HUES64 (cell line): Measurements from ENCODE around the gene PAPSS1. TPM values are rescaled to one million over a fixed set of nuclear protein-coding genes. Genes with fewer than 3 reads are reported as not detected.

Source experiments
- H3K27ac ChIP-seq: 2 replicates; pipeline ENCODE4 v1.7.0; 2013; ENCODE audit warnings: low read depth, low read length, inconsistent platforms
- H3K27me3 ChIP-seq: 2 replicates; pipeline ENCODE4 v1.6.1; 2013; ENCODE audit warnings: mild to moderate bottlenecking, low read length; ENCODE audit not compliant: insufficient read depth
- H3K36me3 ChIP-seq: 2 replicates; pipeline ENCODE4 v1.6.1; 2013; ENCODE audit warnings: mild to moderate bottlenecking, low read length; ENCODE audit not compliant: insufficient read depth
- H3K4me1 ChIP-seq: 2 replicates; pipeline ENCODE4 v1.6.1; 2013; ENCODE audit warnings: mild to moderate bottlenecking, low read length, moderate library complexity; ENCODE audit not compliant: insufficient read depth
- H3K4me3 ChIP-seq: 2 replicates; pipeline ENCODE4 v1.5.1; 2013; ENCODE audit warnings: mild to moderate bottlenecking, low read length, moderate library complexity
- H3K9ac ChIP-seq: 2 replicates; pipeline ENCODE4 v1.6.1; 2013; ENCODE audit warnings: mild to moderate bottlenecking, low read depth, low read length
- H3K9me3 ChIP-seq: 2 replicates; pipeline ENCODE4 v1.6.1; 2013; ENCODE audit warnings: low read depth, low read length; ENCODE audit not compliant: insufficient read depth
- WGBS: fragments of 150-250, 120-280 bp; methylation state at CpG from one replicate; pipeline ENCODE4 v1.1.7; 2013; ENCODE audit warnings: missing lambda C conversion rate; 5-methylcytosine and 5-hydroxymethylcytosine counted together
- polyA plus RNA-seq, 2 experiments: library from polyadenylated mRNA; stranded (reverse); fragments of 50-300 nt; gene quantifications; one replicate each; pipeline ENCODE4 v1.2.3, GENCODE V29; 2013

PAPSS1 gene
- polyA plus RNA-seq (2013, experiment 1 of 2) = 70.5 TPM
- polyA plus RNA-seq (2013, experiment 2 of 2) = 81.6 TPM

- peak within 1 kb of the TSS; percentile 80 for H3K9ac ChIP-seq
- H3K4me1 ChIP-seq = peaks cover 30% of the 10 kb centered on the region
- peak within 1 kb of the TSS; percentile 69; the same call in 1 of the 2 replicates for H3K27ac ChIP-seq
- whole genome bisulfite sequencing = under 1% methylated on average over 90 of the region's 90 CpGs
- H3K4me3 ChIP-seq = peak within 1 kb of the TSS; percentile 99
- H3K9me3 ChIP-seq = no peaks in the 10 kb centered on the region
- H3K27me3 ChIP-seq = no peaks in the 10 kb centered on the region
- no peaks in the 10 kb centered on the region for H3K36me3 ChIP-seq
Observed at GRCh38 chr4:107719922-107720722, at the start of gene PAPSS1. TSS of gene PAPSS1 (minus strand) at chr4:107720234. CDS start at chr4:107720179, 55 bp downstream.

DNA sequence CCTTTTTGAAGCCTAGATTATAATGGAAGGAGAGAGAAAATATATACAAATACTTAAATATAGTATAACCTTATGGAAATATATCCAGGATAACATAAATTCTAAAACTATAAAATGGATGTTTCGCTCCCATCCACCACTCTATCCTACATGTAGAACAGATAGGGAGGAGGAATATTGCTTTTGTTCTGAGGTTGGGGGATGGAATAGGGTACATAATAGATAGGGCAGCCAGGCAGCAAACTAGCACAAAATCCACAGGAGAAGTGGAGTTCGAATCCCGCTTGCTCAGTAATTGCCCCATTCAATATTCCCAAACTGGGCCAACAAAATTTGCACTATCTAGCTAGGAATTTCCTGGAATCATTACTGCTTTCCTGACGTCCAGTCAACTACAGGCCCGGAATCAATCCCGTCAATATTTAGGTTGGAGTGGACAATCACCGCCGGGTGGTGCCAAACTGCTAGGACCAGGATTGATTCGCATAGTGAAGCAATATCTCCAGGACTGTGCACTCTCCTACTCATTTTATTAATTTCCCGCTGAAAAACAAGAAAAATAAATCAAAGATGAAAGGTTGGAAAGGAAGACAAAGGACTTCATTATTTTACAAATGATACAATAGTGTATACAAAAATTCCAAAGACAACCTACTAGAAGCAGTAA, 40.4 kb upstream of the PAPSS1 start:
- no peaks in the 10 kb centered on the region for H3K27me3 ChIP-seq
- peaks cover 15% of the 10 kb centered on the region for H3K4me1 ChIP-seq
- no peak overlapping the region for H3K4me3 ChIP-seq
- no peak overlapping the region for H3K27ac ChIP-seq
- H3K36me3 ChIP-seq = no peaks in the 10 kb centered on the region
- 0 out of 2 replicates have a peak, but pooled peaks cover 5% of the 10 kb centered on the region for H3K9me3 ChIP-seq
- no peak overlapping the region for H3K9ac ChIP-seq
- WGBS = 82% methylated on average over 8 of the region's 10 CpGs

DNA sequence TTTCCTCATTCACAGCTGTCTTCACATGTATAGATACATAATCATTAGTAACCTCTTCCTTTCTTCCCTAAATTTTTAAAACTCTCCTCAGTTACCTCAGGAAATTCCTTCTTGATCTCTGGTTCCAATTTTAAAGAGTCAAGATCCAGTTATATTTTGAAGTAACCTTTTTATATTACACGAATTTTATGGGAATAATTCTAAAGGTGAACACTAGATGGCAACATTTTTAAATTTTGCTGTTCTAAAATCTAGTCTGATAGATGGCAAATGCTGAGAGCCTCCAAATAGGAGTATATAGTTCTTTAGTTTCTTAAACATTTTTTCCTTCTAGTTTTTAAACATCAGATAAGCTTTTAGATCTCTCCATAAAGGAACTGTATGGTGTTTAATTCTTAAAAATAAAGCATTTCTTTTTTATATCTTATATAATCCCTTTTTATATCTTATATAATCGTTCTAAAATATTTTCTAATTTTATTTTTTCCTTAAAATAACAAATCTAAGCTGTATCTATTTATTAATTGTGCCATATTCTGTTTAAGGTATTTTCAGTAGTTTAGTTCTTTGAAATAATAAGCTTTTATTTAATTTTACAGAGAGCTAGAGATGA, 37.9 kb upstream of the PAPSS1 start:
- Histone ChIP-seq H3K36me3 (no peaks in the 10 kb centered on the region), H3K27me3 (no peaks in the 10 kb centered on the region), H3K4me1 (peaks cover 15% of the 10 kb centered on the region), H3K4me3 (no peak overlapping the region), H3K9ac (no peak overlapping the region), H3K9me3 (0 out of 2 replicates have a peak, but pooled peaks cover 5% of the 10 kb centered on the region), H3K27ac (no peak overlapping the region)
- no CpG with 5 or more reads among the region's 2 CpGs for WGBS

DNA sequence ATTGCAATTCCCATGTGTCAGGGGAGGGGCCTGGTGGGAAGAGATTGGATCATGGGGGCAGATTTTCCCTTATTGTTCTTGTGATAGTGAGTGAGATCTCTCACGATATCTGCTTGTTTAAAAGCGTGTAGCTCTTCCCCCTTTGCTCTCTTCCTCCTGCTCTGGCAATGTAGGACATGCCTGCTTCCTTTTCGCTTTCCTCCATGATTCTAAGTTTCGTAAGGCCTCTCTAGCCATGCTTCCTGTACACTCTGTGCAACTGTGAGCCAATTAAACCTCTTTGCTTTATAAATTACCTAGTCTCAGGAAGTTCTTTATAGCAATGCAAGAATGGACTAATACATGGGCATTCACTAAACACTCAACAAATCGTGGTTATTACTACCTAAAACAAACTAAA, 37.2 kb upstream of the PAPSS1 start:
- WGBS = 95% methylated on average over 5 of the region's 5 CpGs

DNA sequence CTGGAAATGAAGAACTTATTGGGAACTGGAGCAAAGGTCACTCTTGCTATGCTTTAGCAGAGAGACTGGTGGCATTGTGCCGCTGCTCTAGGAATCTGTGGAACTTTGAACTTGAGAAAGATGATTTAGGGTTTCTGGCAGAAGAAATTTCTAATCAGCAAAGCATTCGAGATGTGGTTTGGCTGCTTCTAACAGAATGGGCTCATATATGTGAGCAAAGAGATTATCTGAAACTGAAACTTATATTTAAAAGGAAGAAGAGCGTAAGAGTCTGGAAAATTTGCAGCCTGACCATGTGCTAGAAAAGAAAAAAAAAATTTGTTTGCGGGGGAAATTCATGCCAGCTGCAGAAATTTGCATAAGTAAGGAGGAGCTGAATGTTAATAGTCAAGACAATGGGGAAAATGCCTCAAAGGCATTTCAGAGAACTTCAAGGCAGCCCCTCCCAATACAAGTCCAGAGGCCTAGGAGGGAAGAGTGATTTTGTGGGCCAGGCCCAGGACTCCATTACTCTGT, 35.9 kb upstream of the PAPSS1 start:
- no peak overlapping the region for H3K9ac ChIP-seq
- no peaks in the 10 kb centered on the region for H3K36me3 ChIP-seq
- no peak overlapping the region for H3K4me3 ChIP-seq
- peaks cover 15% of the 10 kb centered on the region for H3K4me1 ChIP-seq
- H3K9me3 ChIP-seq = 0 out of 2 replicates have a peak, but pooled peaks cover 5% of the 10 kb centered on the region
- H3K27me3 ChIP-seq = no peaks in the 10 kb centered on the region
- H3K27ac ChIP-seq = peak overlapping the region; percentile 55; the same call in 1 of the 2 replicates
- WGBS = 77% methylated on average over 4 of the region's 4 CpGs

More for the DNA sequence above, 37.2 kb upstream of the PAPSS1 start:
- Histone ChIP-seq H3K4me3 (no peak overlapping the region), H3K9me3 (0 out of 2 replicates have a peak, but pooled peaks cover 5% of the 10 kb centered on the region), H3K9ac (no peak overlapping the region), H3K4me1 (peaks cover 15% of the 10 kb centered on the region), H3K27ac (no peak overlapping the region), H3K36me3 (no peaks in the 10 kb centered on the region), H3K27me3 (no peaks in the 10 kb centered on the region)

GRCh38 chr4:107751670-107752069, 31.6 kb upstream of the PAPSS1 start:
- Histone ChIP-seq H3K4me1 (peaks cover 18% of the 10 kb centered on the region), H3K9ac (no peak overlapping the region), H3K9me3 (0 out of 2 replicates have a peak, but pooled peaks cover 4% of the 10 kb centered on the region), H3K36me3 (no peaks in the 10 kb centered on the region), H3K27ac (no peak overlapping the region), H3K4me3 (no peak overlapping the region), H3K27me3 (no peaks in the 10 kb centered on the region)
- 98% methylated on average over 2 of the region's 2 CpGs for WGBS

DNA sequence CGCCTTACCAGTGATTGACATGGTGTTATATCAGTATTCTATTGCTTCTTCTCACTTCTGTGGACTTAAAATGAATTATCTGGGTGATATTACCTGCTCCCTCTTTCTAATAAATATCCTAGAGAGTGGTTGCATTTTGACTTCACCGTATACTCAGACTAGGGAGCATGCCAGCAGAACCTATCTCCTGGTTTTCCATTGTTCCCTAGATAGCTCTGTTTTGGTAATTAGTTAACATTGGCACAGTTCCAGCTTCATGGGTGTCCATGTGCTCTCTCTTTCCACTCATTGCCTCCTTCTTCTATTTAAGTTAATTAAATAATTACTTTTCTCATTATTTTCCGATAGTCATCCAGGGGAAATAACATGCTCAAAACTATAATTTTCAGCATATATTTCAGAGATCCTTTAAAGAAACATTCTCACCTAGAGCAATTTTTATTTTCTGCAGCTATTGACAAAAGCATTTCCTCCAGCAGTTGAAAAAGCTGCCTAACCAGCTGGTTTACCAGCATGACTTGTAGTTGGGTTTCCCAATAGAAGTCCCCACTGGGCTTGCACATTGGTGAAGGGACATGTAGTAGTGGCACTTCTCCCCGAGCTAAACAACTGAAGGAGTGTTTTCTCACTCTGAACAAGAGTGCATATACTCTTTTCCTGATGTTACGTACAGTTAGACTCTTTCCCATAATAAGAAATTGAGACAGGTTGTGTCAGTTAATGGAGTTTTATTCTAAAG, 27.9 kb upstream of the PAPSS1 start:
- Histone ChIP-seq H3K9me3 (peaks cover 11% of the 10 kb centered on the region; the same call in 1 of the 2 replicates), H3K36me3 (no peaks in the 10 kb centered on the region)
- WGBS = 93% methylated on average over 3 of the region's 5 CpGs

GRCh38 chr4:107746161-107746560, 26.1 kb upstream of the PAPSS1 start:
- no CpG with 5 or more reads among the region's 1 CpG for WGBS
- no peaks in the 10 kb centered on the region for H3K27me3 ChIP-seq
- no peak overlapping the region for H3K4me3 ChIP-seq

More for the DNA sequence above, 27.9 kb upstream of the PAPSS1 start:
- Histone ChIP-seq H3K27ac (no peak overlapping the region), H3K4me3 (no peak overlapping the region), H3K27me3 (no peaks in the 10 kb centered on the region), H3K9ac (no peak overlapping the region), H3K4me1 (0 out of 2 replicates have a peak, but pooled peaks cover 7% of the 10 kb centered on the region)

DNA sequence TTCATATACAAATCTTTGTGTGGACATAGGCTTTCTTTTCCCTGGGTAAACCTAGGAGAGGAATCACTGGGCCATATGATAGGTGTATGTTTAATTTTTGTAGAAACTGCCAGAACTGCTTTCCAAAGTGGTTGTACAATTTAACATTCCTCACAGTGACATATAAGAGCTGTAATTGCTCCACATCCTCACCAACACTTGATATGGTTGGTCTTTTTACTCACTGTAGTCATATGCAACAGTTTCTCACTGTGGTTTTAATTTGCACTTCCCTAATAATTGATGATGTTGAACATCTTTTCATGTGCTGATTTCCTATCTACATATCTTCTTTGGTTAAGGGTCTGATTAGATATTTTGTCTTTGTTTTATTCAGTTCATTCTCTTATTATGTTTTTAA, 24.5 kb upstream of the PAPSS1 start:
- H3K27me3 ChIP-seq = no peaks in the 10 kb centered on the region
- no peak overlapping the region for H3K4me3 ChIP-seq
- H3K9me3 ChIP-seq = peaks cover 11% of the 10 kb centered on the region; the same call in 1 of the 2 replicates
- H3K4me1 ChIP-seq = 0 out of 2 replicates have a peak, but pooled peaks cover 7% of the 10 kb centered on the region
- no peaks in the 10 kb centered on the region for H3K36me3 ChIP-seq
- no peak overlapping the region for H3K27ac ChIP-seq
- no peak overlapping the region for H3K9ac ChIP-seq

More at GRCh38 chr4:107746161-107746560, 26.1 kb upstream of the PAPSS1 start:
- Histone ChIP-seq H3K9me3 (peaks cover 11% of the 10 kb centered on the region; the same call in 1 of the 2 replicates), H3K36me3 (no peaks in the 10 kb centered on the region), H3K27ac (no peak overlapping the region), H3K4me1 (0 out of 2 replicates have a peak, but pooled peaks cover 7% of the 10 kb centered on the region), H3K9ac (no peak overlapping the region)

DNA sequence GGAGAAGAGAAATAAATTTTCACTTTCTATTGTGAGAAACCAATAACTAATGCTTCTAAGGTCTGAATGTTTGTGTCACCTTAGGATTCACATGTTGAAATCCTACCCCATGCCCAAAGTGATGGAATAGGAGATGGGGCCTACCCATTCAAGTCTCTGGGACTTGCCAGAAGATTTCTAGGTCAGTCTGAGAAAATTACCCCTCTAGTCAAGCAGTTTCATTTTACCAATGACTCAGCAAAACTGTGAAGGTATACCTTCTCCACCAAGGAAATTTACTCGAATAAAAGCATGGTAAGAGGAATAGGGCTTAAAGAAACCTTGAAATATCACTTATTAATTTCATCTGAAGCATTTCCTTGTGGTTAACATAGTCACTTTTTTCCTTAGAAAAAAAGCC, 23.5 kb upstream of the PAPSS1 start:
- Histone ChIP-seq H3K4me1 (0 out of 2 replicates have a peak, but pooled peaks cover 7% of the 10 kb centered on the region), H3K9me3 (peaks cover 11% of the 10 kb centered on the region; the same call in 1 of the 2 replicates), H3K36me3 (no peaks in the 10 kb centered on the region), H3K4me3 (no peak overlapping the region), H3K27me3 (no peaks in the 10 kb centered on the region), H3K9ac (no peak overlapping the region), H3K27ac (no peak overlapping the region)
- WGBS = no CpG with 5 or more reads among the region's 1 CpG
